Stimulated activated memory B cell treated with anti-CD40 and anti-IgM and Interleukin-4, amounts not matched to agents 10 μg/mL and 1 μg/mL and 100 μg/mL, for 72 hours (primary cell): Measurements from ENCODE around the gene LRRC10B.

Experiments
- ATAC-seq: fragments of 150-1000 bp; cut with Tn5 transposase; 2 replicates; pipeline ENCODE4 v1.10.0; 2021
- H3K27ac Mint-ChIP-seq: one replicate; pipeline ENCODE4 v1.8.0; 2022; ENCODE audit warnings: mild to moderate bottlenecking, mixed read lengths
- H3K27me3 Mint-ChIP-seq: one replicate; pipeline ENCODE4 v1.8.0; 2022; ENCODE audit warnings: mixed read lengths
- H3K36me3 Mint-ChIP-seq: one replicate; pipeline ENCODE4 v1.8.0; 2022; ENCODE audit warnings: mixed read lengths
- H3K4me1 Mint-ChIP-seq: one replicate; pipeline ENCODE4 v1.8.0; 2022; ENCODE audit warnings: mixed read lengths
- H3K4me3 Mint-ChIP-seq: one replicate; pipeline ENCODE4 v1.8.0; 2022; ENCODE audit warnings: mild to moderate bottlenecking, moderate library complexity, mixed read lengths
- H3K9me3 Mint-ChIP-seq: one replicate; pipeline ENCODE4 v1.8.0; 2022; ENCODE audit warnings: mixed read lengths

LRRC10B gene

GRCh38 chr11:61539006-61539405 lies 30.5 kb downstream of the LRRC10B start:
- H3K36me3 Mint-ChIP-seq, result no peaks in the 10 kb centered on the region
- peaks cover 12% of the 10 kb centered on the region for H3K4me1 Mint-ChIP-seq
- ATAC-seq, result no peak
- no peak overlapping the region for H3K27ac Mint-ChIP-seq
- H3K4me3 Mint-ChIP-seq, result no peak overlapping the region
- H3K9me3 Mint-ChIP-seq, result no peaks in the 10 kb centered on the region
- H3K27me3 Mint-ChIP-seq, result peaks cover 74% of the 10 kb centered on the region

- H3K9me3 Mint-ChIP-seq, result no peaks in the 10 kb centered on the region
- H3K4me3 Mint-ChIP-seq, result no peak overlapping the region
- no peak overlapping the region for H3K27ac Mint-ChIP-seq
- peaks cover 70% of the 10 kb centered on the region for H3K27me3 Mint-ChIP-seq
- H3K36me3 Mint-ChIP-seq, result no peaks in the 10 kb centered on the region
- H3K4me1 Mint-ChIP-seq, result peaks cover 12% of the 10 kb centered on the region
- ATAC-seq, result no peak
These were observed 31.3 kb downstream of the LRRC10B start for GRCh38 chr11:61539831-61540357.

- no peak overlapping the region for H3K4me3 Mint-ChIP-seq
- H3K36me3 Mint-ChIP-seq, result no peaks in the 10 kb centered on the region
- H3K4me1 Mint-ChIP-seq, result peaks cover 12% of the 10 kb centered on the region
- ATAC-seq, result no peak
- H3K27me3 Mint-ChIP-seq, result peaks cover 70% of the 10 kb centered on the region
- H3K27ac Mint-ChIP-seq, result no peak overlapping the region
- no peaks in the 10 kb centered on the region for H3K9me3 Mint-ChIP-seq
These were observed 32.0 kb downstream of the LRRC10B start for GRCh38 chr11:61540528-61540927.

GRCh38 chr11:61541598-61541997 lies 33.0 kb downstream of the LRRC10B start:
- no peaks in the 10 kb centered on the region for H3K36me3 Mint-ChIP-seq
- no peak overlapping the region for H3K27ac Mint-ChIP-seq
- no peak for ATAC-seq
- no peaks in the 10 kb centered on the region for H3K9me3 Mint-ChIP-seq
- peaks cover 70% of the 10 kb centered on the region for H3K27me3 Mint-ChIP-seq
- no peak overlapping the region for H3K4me3 Mint-ChIP-seq
- peaks cover 12% of the 10 kb centered on the region for H3K4me1 Mint-ChIP-seq

GRCh38 chr11:61542024-61542461 lies 33.5 kb downstream of the LRRC10B start:
- Mint-ChIP-seq H3K27ac (no peak overlapping the region), H3K4me1 (peaks cover 12% of the 10 kb centered on the region), H3K4me3 (no peak overlapping the region), H3K36me3 (no peaks in the 10 kb centered on the region), H3K9me3 (no peaks in the 10 kb centered on the region), H3K27me3 (peaks cover 75% of the 10 kb centered on the region)
- ATAC-seq, result no peak

GRCh38 chr11:61542705-61543104 lies 34.2 kb downstream of the LRRC10B start:
- H3K4me1 Mint-ChIP-seq, result peaks cover 12% of the 10 kb centered on the region
- peaks cover 79% of the 10 kb centered on the region for H3K27me3 Mint-ChIP-seq
- H3K27ac Mint-ChIP-seq, result no peak overlapping the region
- H3K9me3 Mint-ChIP-seq, result no peaks in the 10 kb centered on the region
- no peaks in the 10 kb centered on the region for H3K36me3 Mint-ChIP-seq
- H3K4me3 Mint-ChIP-seq, result no peak overlapping the region
- no peak for ATAC-seq

- ATAC-seq, result no peak
- H3K9me3 Mint-ChIP-seq, result no peaks in the 10 kb centered on the region
- no peak overlapping the region for H3K4me3 Mint-ChIP-seq
These were observed 35.2 kb downstream of the LRRC10B start for GRCh38 chr11:61543606-61544306.

GRCh38 chr11:61544466-61544865 lies 35.9 kb downstream of the LRRC10B start:
- no peaks in the 10 kb centered on the region for H3K9me3 Mint-ChIP-seq
- H3K36me3 Mint-ChIP-seq, result no peaks in the 10 kb centered on the region
- no peak overlapping the region for H3K27ac Mint-ChIP-seq
- H3K4me1 Mint-ChIP-seq, result peaks cover 12% of the 10 kb centered on the region
- no peak for ATAC-seq
- no peak overlapping the region for H3K4me3 Mint-ChIP-seq
- peaks cover 68% of the 10 kb centered on the region for H3K27me3 Mint-ChIP-seq

More at GRCh38 chr11:61543606-61544306, 35.2 kb downstream of the LRRC10B start:
- Mint-ChIP-seq H3K27ac (no peak overlapping the region), H3K4me1 (peaks cover 12% of the 10 kb centered on the region), H3K27me3 (peaks cover 76% of the 10 kb centered on the region), H3K36me3 (no peaks in the 10 kb centered on the region)

GRCh38 chr11:61545341-61545740 lies 36.8 kb downstream of the LRRC10B start:
- peaks cover 67% of the 10 kb centered on the region for H3K27me3 Mint-ChIP-seq
- no peak overlapping the region for H3K27ac Mint-ChIP-seq
- H3K36me3 Mint-ChIP-seq, result no peaks in the 10 kb centered on the region
- ATAC-seq, result no peak
- peaks cover 12% of the 10 kb centered on the region for H3K4me1 Mint-ChIP-seq
- H3K9me3 Mint-ChIP-seq, result no peaks in the 10 kb centered on the region
- no peak overlapping the region for H3K4me3 Mint-ChIP-seq

- no peak overlapping the region for H3K4me3 Mint-ChIP-seq
- H3K9me3 Mint-ChIP-seq, result no peaks in the 10 kb centered on the region
- H3K4me1 Mint-ChIP-seq, result peaks cover 15% of the 10 kb centered on the region
- H3K36me3 Mint-ChIP-seq, result no peaks in the 10 kb centered on the region
- ATAC-seq, result no peak
- peaks cover 70% of the 10 kb centered on the region for H3K27me3 Mint-ChIP-seq
- H3K27ac Mint-ChIP-seq, result no peak overlapping the region
These were observed 37.4 kb downstream of the LRRC10B start for GRCh38 chr11:61545921-61546320.

- peak; percentile 3 for ATAC-seq
- Mint-ChIP-seq H3K27me3 (peaks cover 70% of the 10 kb centered on the region), H3K4me3 (no peak overlapping the region), H3K4me1 (peaks cover 13% of the 10 kb centered on the region), H3K9me3 (no peaks in the 10 kb centered on the region), H3K36me3 (no peaks in the 10 kb centered on the region), H3K27ac (no peak overlapping the region)
These were observed 38.1 kb downstream of the LRRC10B start for GRCh38 chr11:61546663-61547062.

GRCh38 chr11:61547246-61547645 lies 38.7 kb downstream of the LRRC10B start:
- H3K4me3 Mint-ChIP-seq, result no peak overlapping the region
- ATAC-seq, result no peak
- H3K36me3 Mint-ChIP-seq, result no peaks in the 10 kb centered on the region
- peaks cover 67% of the 10 kb centered on the region for H3K27me3 Mint-ChIP-seq
- H3K4me1 Mint-ChIP-seq, result peaks cover 10% of the 10 kb centered on the region
- H3K9me3 Mint-ChIP-seq, result no peaks in the 10 kb centered on the region
- H3K27ac Mint-ChIP-seq, result no peak overlapping the region

- ATAC-seq, result no peak
- no peak overlapping the region for H3K4me3 Mint-ChIP-seq
- H3K4me1 Mint-ChIP-seq, result peaks cover 10% of the 10 kb centered on the region
- H3K36me3 Mint-ChIP-seq, result no peaks in the 10 kb centered on the region
- no peaks in the 10 kb centered on the region for H3K9me3 Mint-ChIP-seq
- H3K27ac Mint-ChIP-seq, result no peak overlapping the region
- H3K27me3 Mint-ChIP-seq, result peaks cover 80% of the 10 kb centered on the region
These were observed 40.6 kb downstream of the LRRC10B start for GRCh38 chr11:61549177-61549576.

- peaks cover 85% of the 10 kb centered on the region for H3K27me3 Mint-ChIP-seq
- no peak overlapping the region for H3K27ac Mint-ChIP-seq
- peaks cover 10% of the 10 kb centered on the region for H3K4me1 Mint-ChIP-seq
- no peak for ATAC-seq
- H3K36me3 Mint-ChIP-seq, result no peaks in the 10 kb centered on the region
- H3K9me3 Mint-ChIP-seq, result no peaks in the 10 kb centered on the region
- no peak overlapping the region for H3K4me3 Mint-ChIP-seq
These were observed 41.4 kb downstream of the LRRC10B start for GRCh38 chr11:61549662-61550568.

- Mint-ChIP-seq H3K4me1 (peaks cover 10% of the 10 kb centered on the region), H3K4me3 (no peak overlapping the region), H3K27ac (no peak overlapping the region), H3K36me3 (no peaks in the 10 kb centered on the region), H3K27me3 (peaks cover 84% of the 10 kb centered on the region), H3K9me3 (no peaks in the 10 kb centered on the region)
- no peak for ATAC-seq
These were observed 42.2 kb downstream of the LRRC10B start for GRCh38 chr11:61550665-61551227.
